GM23338 (cell line): Measurements from ENCODE around the gene HMOX2. TPM values are rescaled to one million over a fixed set of nuclear protein-coding genes. Genes with fewer than 3 reads are reported as not detected.

Source experiments
- ATAC-seq: fragments of 200-7000 bp; cut with Tn5 transposase; 3 replicates; pipeline ENCODE4 v1.9.1; 2020
- DNase-seq: peaks from one replicate; pipeline ENCODE4 v3.0.0-alpha.2; 2015; ENCODE audit warnings: low spot score
- H2AFZ ChIP-seq: fragments of 200-600 bp; sonication (generic); 2 replicates; pipeline ENCODE4 v1.8.0; 2016; ENCODE audit warnings: antibody characterized with exemption, mild to moderate bottlenecking, moderate library complexity
- H3F3A ChIP-seq: fragments of 200-600 bp; sonication (generic); replicated peaks from 2 replicates; pipeline ENCODE4 v1.8.0; 2017; ENCODE audit warnings: antibody characterized with exemption, mixed run types, low read depth
- H3K27ac ChIP-seq: fragments of 200-600 bp; sonication (generic); 2 replicates; pipeline ENCODE4 v1.6.1; 2016; ENCODE audit warnings: low read depth
- H3K27me3 ChIP-seq: fragments of 200-600 bp; sonication (generic); 2 replicates; pipeline ENCODE4 v1.8.0; 2016; ENCODE audit warnings: mild to moderate bottlenecking, mixed run types, moderate library complexity; ENCODE audit not compliant: insufficient read depth
- H3K36me3 ChIP-seq: fragments of 200-600 bp; sonication (generic); 2 replicates; pipeline ENCODE4 v1.8.0; 2016; ENCODE audit warnings: mild to moderate bottlenecking; ENCODE audit not compliant: insufficient read depth
- H3K4me1 ChIP-seq: fragments of 200-600 bp; sonication (generic); 2 replicates; pipeline ENCODE4 v1.8.0; 2016; ENCODE audit warnings: mild to moderate bottlenecking, moderate library complexity; ENCODE audit not compliant: insufficient read depth
- H3K4me2 ChIP-seq: fragments of 200-600 bp; sonication (generic); 2 replicates; pipeline ENCODE4 v1.7.1; 2017; ENCODE audit warnings: mixed run types
- H3K4me3 ChIP-seq: fragments of 200-600 bp; sonication (generic); 2 replicates; pipeline ENCODE4 v1.6.1; 2016; ENCODE audit warnings: mixed run types
- H3K79me2 ChIP-seq: fragments of 200-600 bp; sonication (generic); replicated peaks from 2 replicates; pipeline ENCODE4 v1.8.0; 2017; ENCODE audit warnings: mild to moderate bottlenecking; ENCODE audit not compliant: insufficient read depth
- H3K9me2 ChIP-seq: fragments of 200-600 bp; sonication (generic); 2 replicates; pipeline ENCODE4 v1.8.0; 2017; ENCODE audit not compliant: insufficient read depth
- H4K20me1 ChIP-seq: fragments of 200-600 bp; sonication (generic); replicated peaks from 2 replicates; pipeline ENCODE4 v1.8.0; 2017; ENCODE audit warnings: mild to moderate bottlenecking; ENCODE audit not compliant: insufficient read depth
- H3K27ac Mint-ChIP-seq: 2 replicates; pipeline ENCODE4 v1.8.0; 2020; ENCODE audit warnings: inconsistent platforms, mild to moderate bottlenecking, moderate library complexity, mixed read lengths
- H3K27me3 Mint-ChIP-seq: 3 replicates; pipeline ENCODE4 v1.8.0; 2022; ENCODE audit warnings: low read depth, mild to moderate bottlenecking, moderate library complexity, mixed read lengths, inconsistent platforms; ENCODE audit not compliant: insufficient read depth, poor library complexity
- H3K36me3 Mint-ChIP-seq: 3 replicates; pipeline ENCODE4 v1.8.0; 2021; ENCODE audit warnings: low read depth, mild to moderate bottlenecking, inconsistent platforms, moderate library complexity, mixed read lengths
- H3K4me1 Mint-ChIP-seq: 3 replicates; pipeline ENCODE4 v1.8.0; 2020; ENCODE audit warnings: mild to moderate bottlenecking, inconsistent platforms, mixed read lengths
- H3K4me3 Mint-ChIP-seq: 3 replicates; pipeline ENCODE4 v1.8.0; 2021; ENCODE audit warnings: moderate library complexity, mild to moderate bottlenecking, inconsistent platforms, mixed read lengths
- H3K9me3 Mint-ChIP-seq: 3 replicates; pipeline ENCODE4 v1.8.0; 2020; ENCODE audit warnings: moderate library complexity, mild to moderate bottlenecking, inconsistent platforms, mixed read lengths
- CREB1 ChIP-seq: fragments of 250-450 bp; sonication (Bioruptor Pico); IDR thresholded peaks from 2 replicates; pipeline ENCODE4 v1.5.0; 2020; ENCODE audit warnings: low read depth, mild to moderate bottlenecking, moderate library complexity
- CTCF ChIP-seq, 2 experiments: fragments of 200-600 bp in 1 of 2; sonication (generic) in 1 of 2; conservative IDR thresholded peaks; 2 replicates each; pipeline versions ENCODE4 v1.5.1 to v1.6.1; 2016 to 2017; ENCODE audit warnings: antibody characterized with exemption in 2 of 2, low read depth in 2 of 2, mild to moderate bottlenecking in 2 of 2, moderate library complexity in 1 of 2
- ETS1 ChIP-seq: IDR thresholded peaks from 2 replicates; pipeline ENCODE4 v1.6.1; 2016; ENCODE audit warnings: antibody characterized with exemption
- EZH2 ChIP-seq: fragments of 200-600 bp; sonication (generic); IDR thresholded peaks from one replicate; pipeline ENCODE4 v1.8.0; 2017; ENCODE audit warnings: antibody characterized with exemption, mild to moderate bottlenecking, low read depth; ENCODE audit not compliant: unreplicated experiment
- JUNB ChIP-seq: IDR thresholded peaks from one replicate; pipeline ENCODE4 v1.6.1; 2016; ENCODE audit warnings: antibody characterized with exemption; ENCODE audit not compliant: unreplicated experiment
- POLR2AphosphoS5 ChIP-seq: IDR thresholded peaks from 2 replicates; pipeline ENCODE4 v1.6.1; 2016; ENCODE audit warnings: antibody characterized with exemption, low read depth
- REST ChIP-seq: IDR thresholded peaks from one replicate; pipeline ENCODE4 v1.6.1; 2018; ENCODE audit warnings: antibody characterized with exemption; ENCODE audit not compliant: unreplicated experiment
- STAT1 ChIP-seq: IDR thresholded peaks from one replicate; pipeline ENCODE4 v1.6.1; 2016; ENCODE audit warnings: antibody characterized with exemption; ENCODE audit not compliant: unreplicated experiment
- long read RNA-seq: library from polyadenylated mRNA; unstranded; transcript quantifications from one replicate; pipeline ENCODE4 v2.0.0, GENCODE V29; 2020; ENCODE audit not compliant: unreplicated experiment
- polyA plus RNA-seq: library from polyadenylated mRNA; unstranded; fragments of >200 nt; fragmentation: Nextera tagmentation; extraction: Ambion mirVana; gene quantifications from 2 replicates; pipeline ENCODE4 v1.2.1, GENCODE V29; 2016
- total RNA-seq: library from RNA; depleted of rRNA; stranded (reverse); fragments of >200 nt; shearing (Covaris generic); gene quantifications from 2 replicates; pipeline ENCODE4 v1.2.3, GENCODE V29; 2014; rRNA removed

HMOX2 gene
- total RNA-seq (30.1 and 33.0 TPM in 2 replicates), polyA plus RNA-seq (38.1 and 40.9 TPM in 2 replicates)
- long read RNA-seq, transcript HMOX2-208 (6 exons, 2,147 nt): major isoform, 45 of 54 reads
- long read RNA-seq, partial matches to known transcripts: 2 of 54 reads
- long read RNA-seq, other reads (novel, unspliced or antisense): 2 of 54 reads

GRCh38 chr16:4475880-4476788, at the start of gene HMOX2:
Gene HMOX2 (plus strand): TSS chr16:4476398. CDS start chr16:4505525, 29,127 bp downstream.
- no peaks in the 10 kb centered on the region for H3K9me2 ChIP-seq
- peaks cover 20% of the 10 kb centered on the region for H3F3A ChIP-seq
- peaks cover 27% of the 10 kb centered on the region for H3K36me3 Mint-ChIP-seq
- H4K20me1 ChIP-seq: no peaks in the 10 kb centered on the region
- peak within 1 kb of the TSS; percentile 90 for H2AFZ ChIP-seq
- H3K9me3 Mint-ChIP-seq: peaks cover 18% of the 10 kb centered on the region
- TF ChIP-seq CREB1 (CRISPR knock-in tag) (peak; percentile 78), EZH2 (no peak), ETS1 (peak; percentile 50), POLR2AphosphoS5 (peak; percentile 97), STAT1 (no peak), CTCF (conservative IDR thresholded peaks at IDR 0.05; ENCODE audit: low read depth in 2 of 2) (peak in 1 of 2 experiments; percentile 45; a peak in 3 of 4 replicates), JUNB (no peak), REST (no peak)
- peaks cover 13% of the 10 kb centered on the region for H3K27me3 ChIP-seq
- peaks cover 48% of the 10 kb centered on the region for H3K79me2 ChIP-seq
- peaks cover 13% of the 10 kb centered on the region for H3K4me1 Mint-ChIP-seq
- peak within 1 kb of the TSS; percentile 92 for H3K4me2 ChIP-seq
- H3K4me1 ChIP-seq: peaks cover 6% of the 10 kb centered on the region
- peak within 1 kb of the TSS; percentile 73 for H3K4me3 Mint-ChIP-seq
- DNase-seq (peak; percentile 94), ATAC-seq (peak; percentile 83)
- peaks cover 18% of the 10 kb centered on the region for H3K27me3 Mint-ChIP-seq
- H3K4me3 ChIP-seq: peak within 1 kb of the TSS; percentile 77
- no peak within 1 kb of the TSS for H3K27ac ChIP-seq
- 0 out of 2 replicates have a peak within 1 kb of the TSS, but pooled peaks have one; percentile 56 for H3K27ac Mint-ChIP-seq
- H3K36me3 ChIP-seq: peaks cover 7% of the 10 kb centered on the region; the same call in 1 of the 2 replicates
